ENCODE measurements around the gene IL20RA.
A peak's percentile ranks its signal among the peaks of the same experiment; 100 is the strongest.

Gene IL20RA

DNA sequence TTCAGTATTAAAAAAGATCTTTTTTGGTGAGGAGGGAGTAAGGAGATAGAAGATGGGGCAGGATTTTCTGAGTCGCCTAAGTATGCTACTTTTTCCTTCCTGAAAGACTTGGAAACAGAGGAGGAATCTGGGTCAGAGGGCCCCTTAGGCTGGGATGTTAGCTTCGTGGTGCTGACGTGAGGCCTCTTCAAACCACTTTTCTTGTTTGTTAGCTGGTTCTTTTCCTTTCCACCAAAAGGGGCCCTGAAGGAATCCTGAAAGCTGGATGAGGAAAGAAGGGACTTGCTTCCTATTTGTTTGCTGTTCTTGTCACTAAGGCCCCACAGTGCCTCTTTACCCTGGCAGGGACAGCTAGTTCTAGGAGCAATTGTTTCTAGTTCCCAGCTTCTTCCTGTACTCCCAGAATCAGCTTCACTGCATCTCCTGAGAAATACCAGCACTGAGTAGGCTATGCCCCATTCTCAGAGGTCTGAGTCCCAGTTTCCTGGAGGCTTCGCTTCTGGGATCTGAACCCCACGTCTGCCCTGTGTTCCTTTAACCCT, 2.2 kb upstream of the IL20RA start:
- H3K4me3 ChIP-seq = no peak overlapping the region

DNA sequence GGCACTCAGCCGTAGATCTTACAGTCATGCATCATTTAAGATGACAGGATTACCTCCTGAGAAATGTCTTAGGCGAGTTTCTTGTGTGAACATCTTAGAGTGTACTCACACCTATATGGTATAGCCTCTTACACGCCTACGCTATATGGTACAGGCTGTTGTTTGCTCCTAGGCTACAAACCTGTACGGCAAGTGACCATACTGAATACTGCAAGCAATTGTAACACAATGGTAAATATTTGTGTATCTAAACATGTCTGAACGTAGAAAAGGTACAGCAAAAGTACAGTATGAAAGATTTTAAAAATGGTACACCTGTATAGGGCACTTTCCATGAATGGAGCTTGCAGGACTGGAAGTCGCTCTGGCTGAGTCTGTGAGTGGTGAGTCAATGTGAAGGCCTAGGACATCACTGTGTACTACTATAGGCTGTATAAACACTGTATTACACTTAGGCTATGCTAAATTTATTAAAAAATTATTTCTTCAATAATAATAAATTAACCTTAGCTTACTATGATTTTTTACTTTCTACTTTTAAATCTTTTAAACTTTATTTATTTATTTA, 541 bp upstream of the IL20RA start:
- no peak for TF ChIP-seq Cebpa-rat (IDR thresholded peaks at IDR 0.05)

More for the DNA sequence above, 2.2 kb upstream of the IL20RA start:
- no peak overlapping the region for H3K27ac ChIP-seq
- no peak overlapping the region for H3K9ac ChIP-seq
- H3K36me3 ChIP-seq = no peaks in the 10 kb centered on the region
- peaks cover 7% of the 10 kb centered on the region for H3K9me3 ChIP-seq
- no peak overlapping the region for H3K4me2 ChIP-seq
- H3K27me3 ChIP-seq = peaks cover 55% of the 10 kb centered on the region
- H4K20me1 ChIP-seq = peaks cover 26% of the 10 kb centered on the region
- H3K4me1 ChIP-seq = peaks cover 11% of the 10 kb centered on the region
- TF ChIP-seq Cebpa-rat (IDR thresholded peaks at IDR 0.05) = no peak

DNA sequence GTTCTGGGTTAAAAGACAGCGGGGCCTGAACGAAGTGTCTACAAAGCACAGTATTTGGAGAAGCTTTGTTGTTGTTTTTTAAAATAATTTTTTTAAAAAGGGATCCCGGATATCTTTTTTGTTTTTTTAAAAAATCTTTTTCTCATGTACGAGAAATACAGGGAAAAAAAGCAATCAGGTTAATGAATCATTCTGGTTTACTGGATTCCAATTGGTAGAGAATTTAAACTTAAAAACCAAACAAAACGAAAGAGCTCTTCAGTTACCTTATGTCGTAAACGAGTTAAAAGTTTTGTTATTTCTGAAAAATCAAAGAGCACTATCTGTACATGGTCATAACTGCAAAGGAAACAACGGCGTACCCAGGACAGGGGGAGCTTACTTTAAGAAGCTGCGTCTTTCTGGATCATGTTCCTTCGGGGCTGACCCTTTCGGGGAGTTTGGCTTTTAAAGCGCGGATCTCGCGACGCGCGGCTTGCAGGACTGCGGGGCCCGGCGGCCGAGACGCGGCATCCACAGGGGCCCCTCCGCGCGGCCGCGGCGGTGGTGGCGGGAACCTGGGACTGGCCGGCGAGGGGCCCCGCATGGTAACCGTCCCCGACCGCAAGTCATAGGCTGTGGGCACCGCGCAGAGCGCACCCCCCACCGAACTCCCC, 927 bp downstream of the IL20RA start:
- peaks cover 26% of the 10 kb centered on the region for H4K20me1 ChIP-seq
- peak overlapping the region; percentile 54; the same call in 1 of the 2 replicates for H3K9ac ChIP-seq
- H3K27me3 ChIP-seq = peaks cover 63% of the 10 kb centered on the region
- peak overlapping the region; percentile 70 for H3K4me3 ChIP-seq
- no peak for TF ChIP-seq Cebpa-rat (IDR thresholded peaks at IDR 0.05)
- peaks cover 7% of the 10 kb centered on the region for H3K9me3 ChIP-seq
- no peak overlapping the region for H3K27ac ChIP-seq
- H3K4me2 ChIP-seq = peak overlapping the region; percentile 98
- peaks cover 11% of the 10 kb centered on the region for H3K4me1 ChIP-seq
- no peaks in the 10 kb centered on the region for H3K36me3 ChIP-seq

More for the DNA sequence above, 541 bp upstream of the IL20RA start:
- peaks cover 11% of the 10 kb centered on the region for H3K4me1 ChIP-seq
- H3K27me3 ChIP-seq = peaks cover 59% of the 10 kb centered on the region
- H3K4me2 ChIP-seq = no peak overlapping the region
- peaks cover 26% of the 10 kb centered on the region for H4K20me1 ChIP-seq
- H3K9ac ChIP-seq = no peak overlapping the region
- no peaks in the 10 kb centered on the region for H3K36me3 ChIP-seq
- peak overlapping the region; percentile 70; the same call in 1 of the 2 replicates for H3K4me3 ChIP-seq
- peaks cover 7% of the 10 kb centered on the region for H3K9me3 ChIP-seq
- H3K27ac ChIP-seq = no peak overlapping the region

DNA sequence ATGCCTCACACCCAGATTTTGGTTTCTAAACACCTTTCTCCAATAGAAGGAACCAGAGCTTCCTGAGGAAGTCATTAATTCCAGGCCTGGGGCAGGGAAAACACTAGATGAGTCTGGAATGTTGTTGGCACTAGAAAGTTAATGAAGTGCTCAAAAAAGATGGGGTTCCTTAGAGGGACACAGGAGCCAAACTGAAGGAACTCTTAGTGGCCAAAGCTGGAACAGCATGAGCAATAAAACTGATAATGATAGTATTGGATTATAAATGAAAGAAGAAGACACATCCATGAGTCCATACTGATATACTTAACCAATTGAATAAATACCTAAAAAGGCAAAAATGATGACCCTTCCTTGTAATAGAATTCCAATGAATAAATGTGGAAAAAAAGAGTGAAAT, 4.4 kb downstream of the IL20RA start:
- H3K4me2 ChIP-seq = no peak overlapping the region
- peaks cover 26% of the 10 kb centered on the region for H4K20me1 ChIP-seq
- H3K9me3 ChIP-seq = peaks cover 7% of the 10 kb centered on the region
- H3K27me3 ChIP-seq = peaks cover 58% of the 10 kb centered on the region
- H3K4me3 ChIP-seq = no peak overlapping the region
- TF ChIP-seq Cebpa-rat (IDR thresholded peaks at IDR 0.05) = no peak
- no peak overlapping the region for H3K9ac ChIP-seq
- H3K36me3 ChIP-seq = no peaks in the 10 kb centered on the region
- H3K27ac ChIP-seq = no peak overlapping the region
- H3K4me1 ChIP-seq = peaks cover 11% of the 10 kb centered on the region

DNA sequence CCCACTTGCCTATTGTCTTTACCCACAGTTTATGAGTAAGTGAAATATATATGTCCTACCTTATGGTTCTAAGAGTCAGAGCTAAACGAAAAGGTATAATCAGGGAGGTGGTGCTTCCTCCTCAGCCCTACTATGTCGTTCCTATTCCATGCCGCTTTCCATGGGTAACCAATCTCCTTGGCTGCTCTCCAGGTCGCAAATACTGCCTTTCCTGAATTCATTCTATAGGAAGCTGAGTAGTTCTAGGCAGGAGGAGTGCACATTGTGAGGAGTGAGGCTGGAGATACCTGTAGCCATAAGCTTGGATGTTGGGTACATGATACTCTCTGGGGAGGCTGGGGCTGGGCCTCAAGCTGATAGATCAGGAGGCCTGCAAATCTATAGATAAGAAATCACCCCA, 5.8 kb downstream of the IL20RA start:
- Histone ChIP-seq H3K4me1 (peaks cover 4% of the 10 kb centered on the region), H3K4me2 (no peak overlapping the region), H3K9ac (no peak overlapping the region), H3K9me3 (no peaks in the 10 kb centered on the region), H3K27ac (no peak overlapping the region), H3K27me3 (peaks cover 44% of the 10 kb centered on the region), H4K20me1 (peaks cover 15% of the 10 kb centered on the region), H3K36me3 (no peaks in the 10 kb centered on the region), H3K4me3 (no peak overlapping the region)
- TF ChIP-seq Cebpa-rat (IDR thresholded peaks at IDR 0.05) = no peak

DNA sequence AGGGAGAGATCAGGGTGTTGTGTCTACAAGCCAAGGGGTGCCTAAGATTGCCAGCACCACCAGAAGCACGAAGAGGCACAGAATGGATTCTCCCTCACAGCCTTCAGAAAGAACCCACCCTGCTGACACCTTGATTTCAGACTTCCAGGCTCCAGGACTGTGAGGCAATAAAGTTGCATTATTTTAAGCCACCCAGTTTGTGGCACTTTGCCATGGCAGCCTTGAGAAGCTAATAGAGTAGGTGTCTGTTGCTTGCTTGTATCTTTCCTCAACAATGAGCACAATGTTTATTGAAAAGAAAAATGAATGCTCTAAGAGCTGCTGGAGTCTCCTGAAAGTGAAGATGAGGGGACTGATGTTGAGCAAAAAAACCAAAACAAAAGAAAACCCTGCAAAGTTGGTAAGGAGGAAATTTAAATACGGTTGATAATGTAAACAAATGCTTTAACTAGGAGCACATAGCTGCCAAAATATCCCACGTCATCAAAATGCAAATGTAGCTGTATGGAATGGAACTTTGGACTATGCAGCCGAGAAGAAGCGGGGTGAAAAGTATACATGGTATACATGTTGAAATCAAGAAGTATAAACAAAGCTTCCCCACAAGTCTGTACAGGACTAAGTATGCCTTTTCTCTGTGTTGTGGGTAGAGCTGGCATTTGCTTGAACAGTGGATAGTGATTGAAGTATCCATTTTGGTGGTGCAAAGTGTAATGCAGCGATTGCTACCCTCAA, 8.0 kb downstream of the IL20RA start:
- H4K20me1 ChIP-seq = no peaks in the 10 kb centered on the region
- H3K4me1 ChIP-seq = no peaks in the 10 kb centered on the region
- H3K27ac ChIP-seq = no peak overlapping the region
- H3K4me3 ChIP-seq = no peak overlapping the region
- no peaks in the 10 kb centered on the region for H3K9me3 ChIP-seq
- no peak overlapping the region for H3K9ac ChIP-seq
- H3K36me3 ChIP-seq = no peaks in the 10 kb centered on the region
- H3K27me3 ChIP-seq = peaks cover 28% of the 10 kb centered on the region
- H3K4me2 ChIP-seq = no peak overlapping the region
- TF ChIP-seq Cebpa-rat (IDR thresholded peaks at IDR 0.05) = no peak

DNA sequence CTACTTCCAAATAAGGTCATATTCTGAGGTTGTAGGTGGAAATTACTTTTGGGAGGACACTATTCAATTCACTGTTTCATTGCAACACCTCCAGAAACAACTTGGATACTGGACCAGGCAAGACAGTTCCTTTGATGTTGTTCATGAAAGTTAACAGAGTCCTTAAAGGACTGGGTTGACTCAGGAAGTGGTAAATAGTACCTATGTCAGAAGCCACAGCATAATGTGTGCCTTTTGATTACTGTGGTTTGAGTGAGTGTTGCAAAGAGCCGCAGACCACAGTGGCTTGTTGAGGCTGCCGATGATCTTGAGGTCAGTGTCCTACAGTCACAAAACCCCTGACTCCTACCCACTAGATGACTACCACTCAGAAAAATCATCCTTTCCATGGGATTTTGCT, 10.9 kb downstream of the IL20RA start:
- H3K4me3 ChIP-seq = no peak overlapping the region
- H3K4me1 ChIP-seq = no peaks in the 10 kb centered on the region
- H3K4me2 ChIP-seq = no peak overlapping the region
- no peak for TF ChIP-seq Cebpa-rat (IDR thresholded peaks at IDR 0.05)
- no peak overlapping the region for H3K9ac ChIP-seq
- H3K36me3 ChIP-seq = no peaks in the 10 kb centered on the region
- H4K20me1 ChIP-seq = no peaks in the 10 kb centered on the region
- peaks cover 22% of the 10 kb centered on the region for H3K27me3 ChIP-seq
- no peak overlapping the region for H3K27ac ChIP-seq
- no peaks in the 10 kb centered on the region for H3K9me3 ChIP-seq

DNA sequence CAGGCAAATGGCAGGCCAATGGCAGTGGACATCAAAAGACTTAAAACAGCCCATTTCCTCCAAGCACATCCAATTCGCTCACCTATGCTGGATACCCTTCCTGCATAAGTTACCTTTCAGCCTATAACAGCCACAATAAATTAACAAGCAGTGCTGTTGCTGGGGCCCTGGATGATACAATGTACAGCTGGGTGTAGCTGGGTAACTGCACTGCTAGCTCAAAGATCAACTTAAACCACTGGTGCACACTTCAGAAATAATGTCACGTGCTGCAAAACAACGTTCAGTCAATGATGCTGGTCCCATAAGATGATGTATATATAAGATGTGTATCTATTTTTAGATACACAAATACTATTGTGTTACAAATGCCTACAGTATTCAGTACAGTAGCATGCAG, 13.6 kb downstream of the IL20RA start:
- Histone ChIP-seq H4K20me1 (no peaks in the 10 kb centered on the region), H3K9me3 (no peaks in the 10 kb centered on the region), H3K27me3 (peaks cover 12% of the 10 kb centered on the region), H3K27ac (no peak overlapping the region), H3K4me2 (no peak overlapping the region), H3K4me3 (no peak overlapping the region), H3K36me3 (no peaks in the 10 kb centered on the region), H3K9ac (no peak overlapping the region), H3K4me1 (no peaks in the 10 kb centered on the region)
- TF ChIP-seq Cebpa-rat (IDR thresholded peaks at IDR 0.05) = no peak

DNA sequence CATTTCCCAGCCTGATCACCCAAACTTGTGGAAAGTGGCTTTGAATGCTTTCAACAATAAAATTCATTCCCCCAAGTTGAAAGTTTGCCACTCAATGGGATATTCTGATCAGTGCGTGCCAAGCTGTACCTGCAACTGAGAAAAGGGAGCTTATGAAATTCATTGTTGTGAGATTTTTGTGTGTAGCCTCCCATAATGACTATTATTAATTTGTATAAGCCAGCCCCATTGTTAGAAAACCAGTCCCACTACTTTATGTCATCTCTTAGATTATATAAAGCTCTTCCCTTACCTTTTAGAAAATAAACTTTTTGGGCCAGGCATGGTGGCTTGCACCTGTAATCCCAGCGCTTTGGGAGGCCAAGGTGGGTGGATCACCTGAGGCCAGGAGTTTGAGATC, 15.9 kb downstream of the IL20RA start:
- Histone ChIP-seq H3K4me2 (no peak overlapping the region), H3K27me3 (peaks cover 7% of the 10 kb centered on the region; the same call in 1 of the 2 replicates), H3K4me3 (no peak overlapping the region), H3K9me3 (no peaks in the 10 kb centered on the region), H3K36me3 (no peaks in the 10 kb centered on the region), H4K20me1 (no peaks in the 10 kb centered on the region), H3K4me1 (no peaks in the 10 kb centered on the region), H3K27ac (no peak overlapping the region), H3K9ac (no peak overlapping the region)
- TF ChIP-seq Cebpa-rat (IDR thresholded peaks at IDR 0.05) = no peak

Measured in BLaER1 (cell line).